Left ventricle myocardium superior (tissue), 1 donor: ENCODE measurements around the gene CCDC74B. TPM values are rescaled to one million over a fixed set of nuclear protein-coding genes. Genes with fewer than 3 reads are reported as not detected.
"Not testable (repeated sequence)": the region's sequence is repeated elsewhere in the genome, so short reads cannot be mapped to it uniquely, and the experiment has no call there.

Experiments
- ATAC-seq: fragments of 200-7000 bp; cut with Tn5 transposase; one replicate; pipeline ENCODE4 v1.9.1; 2020; ENCODE audit warnings: mild to moderate bottlenecking, moderate library complexity
- DNase-seq: peaks from one replicate; pipeline ENCODE4 v3.0.0-alpha.2; 2020
- intact Hi-C: fragments of 100-400 bp; cut with micrococcal nuclease; formaldehyde crosslinking; loops from one replicate; pipeline ENCODE4 v1.11.0; 2022
- long read RNA-seq: library from polyadenylated mRNA; unstranded; transcript quantifications from one replicate; pipeline ENCODE4 v2.0.0, GENCODE V29; 2021
- total RNA-seq: library from RNA; stranded (reverse); fragmentation: NEBNext Ultra II Directional; extraction: Animal tissue kit (Norgen Biotek cat#: 25700); gene quantifications from one replicate; pipeline ENCODE4 v1.2.1, GENCODE V29; 2021
- donor health status: DM: no; HTN: yes; CAD: no; lungs with severe emphysema.

CCDC74B gene
- 0.64 TPM for total RNA-seq
- long read RNA-seq, result 0 reads

GRCh38 chr2:130145006-130145414, at the start of gene CCDC74B:
Gene CCDC74B (minus strand): TSS chr2:130145112. CDS start chr2:130144996, 116 bp downstream.
- intact Hi-C loops, result not testable (repeated sequence)
- peak; percentile 89 for ATAC-seq
- DNase-seq, result peak; percentile 73

DNA sequence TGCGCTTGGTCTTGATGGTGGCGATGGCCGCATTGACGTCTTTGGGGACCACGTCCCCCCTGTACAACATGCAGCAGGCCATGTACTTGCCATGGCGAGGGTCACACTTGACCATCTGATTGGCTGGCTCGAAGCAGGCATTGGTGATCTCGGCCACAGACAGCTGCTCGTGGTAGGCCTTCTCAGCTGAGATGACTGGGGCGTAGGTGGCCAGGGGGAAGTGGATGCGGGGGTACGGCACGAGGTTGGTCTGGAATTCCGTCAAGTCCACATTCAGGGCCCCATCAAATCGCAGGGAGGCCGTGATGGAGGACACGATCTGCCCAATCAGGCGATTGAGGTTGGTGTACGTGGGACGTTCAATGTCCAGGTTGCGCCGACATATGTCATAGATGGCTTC, 48.9 kb upstream of the CCDC74B start:
- intact Hi-C loops, DNase-seq, ATAC-seq: not testable (repeated sequence)

GRCh38 chr2:130192451-130192850, 47.5 kb upstream of the CCDC74B start:
- DNase-seq, ATAC-seq, intact Hi-C loops: not testable (repeated sequence)

DNA sequence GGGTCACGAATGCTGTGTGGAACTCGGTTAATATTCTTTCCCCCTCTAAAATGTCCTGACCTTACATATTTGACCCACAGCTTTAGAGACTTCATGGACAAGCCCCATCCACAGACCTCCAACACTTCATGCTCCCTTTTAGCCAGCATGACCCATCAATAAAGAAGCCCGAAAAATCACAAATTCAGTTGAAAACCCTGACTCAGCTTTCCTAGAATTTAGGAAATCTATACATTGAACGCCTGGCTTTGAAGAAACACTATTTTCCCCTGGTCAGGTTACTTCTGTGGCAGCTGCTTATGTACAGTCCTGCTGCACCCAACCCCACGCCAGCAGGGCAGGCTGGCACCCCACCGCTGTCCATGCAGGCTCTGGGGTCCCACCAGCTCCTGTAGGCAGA, 46.4 kb upstream of the CCDC74B start:
- DNase-seq, intact Hi-C loops, ATAC-seq: not testable (repeated sequence)

DNA sequence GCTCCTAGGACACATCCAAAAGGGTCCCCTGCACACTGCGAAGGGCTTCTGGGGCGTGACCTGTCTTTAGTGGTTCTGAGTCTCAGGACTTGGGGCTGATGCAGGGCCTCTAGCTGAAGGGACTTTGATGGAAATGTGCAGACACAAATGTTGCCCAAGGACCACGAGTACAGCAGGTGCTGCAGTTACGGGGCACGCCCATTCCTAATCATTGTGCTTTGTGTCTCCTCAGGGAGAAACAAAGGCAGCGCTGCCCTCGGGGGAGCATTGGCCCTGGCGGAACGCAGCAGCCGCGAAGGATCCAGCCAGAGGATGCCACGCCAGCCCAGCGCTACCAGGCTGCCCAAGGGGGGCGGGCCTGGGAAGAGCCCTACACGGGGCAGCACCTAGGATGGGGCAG, 45.3 kb upstream of the CCDC74B start:
- ATAC-seq, result no peak
- intact Hi-C loops, result no loop called here
- no peak for DNase-seq

GRCh38 chr2:130188958-130189357, 44.0 kb upstream of the CCDC74B start:
- intact Hi-C loops, result not testable (repeated sequence)

GRCh38 chr2:130187859-130188792, 43.2 kb upstream of the CCDC74B start:
- intact Hi-C loops, DNase-seq, ATAC-seq: not testable (repeated sequence)

More at GRCh38 chr2:130188958-130189357, 44.0 kb upstream of the CCDC74B start:
- ATAC-seq, DNase-seq: not testable (repeated sequence)

GRCh38 chr2:130187268-130187667, 42.4 kb upstream of the CCDC74B start:
- intact Hi-C loops, result no loop called here
- ATAC-seq (no peak), DNase-seq (no peak)

GRCh38 chr2:130186391-130186790, 41.5 kb upstream of the CCDC74B start:
- DNase-seq (no peak), ATAC-seq (no peak)
- intact Hi-C loops, result no loop called here

DNA sequence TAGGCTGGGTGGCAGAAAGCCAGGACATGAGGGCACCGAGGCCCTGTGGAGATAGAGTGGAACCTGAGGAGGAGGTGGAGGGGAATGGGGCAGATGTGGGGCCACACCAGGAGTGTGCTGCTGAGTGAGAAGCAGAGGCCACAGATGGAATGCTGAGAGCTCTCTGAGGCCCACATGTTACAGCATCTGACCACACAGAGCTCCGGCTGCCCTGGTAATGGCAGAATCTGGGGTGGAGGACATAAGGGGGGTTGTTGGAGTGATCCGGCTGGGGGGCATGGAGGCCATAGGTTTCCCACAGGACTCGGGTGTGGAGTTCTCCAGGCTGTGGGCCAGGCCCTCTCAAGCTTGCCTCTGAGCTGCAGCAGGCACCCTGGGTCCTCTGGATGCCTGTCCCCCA, 41.0 kb upstream of the CCDC74B start:
- intact Hi-C loops, result no loop called here
- ATAC-seq (no peak), DNase-seq (peak; percentile 44)

DNA sequence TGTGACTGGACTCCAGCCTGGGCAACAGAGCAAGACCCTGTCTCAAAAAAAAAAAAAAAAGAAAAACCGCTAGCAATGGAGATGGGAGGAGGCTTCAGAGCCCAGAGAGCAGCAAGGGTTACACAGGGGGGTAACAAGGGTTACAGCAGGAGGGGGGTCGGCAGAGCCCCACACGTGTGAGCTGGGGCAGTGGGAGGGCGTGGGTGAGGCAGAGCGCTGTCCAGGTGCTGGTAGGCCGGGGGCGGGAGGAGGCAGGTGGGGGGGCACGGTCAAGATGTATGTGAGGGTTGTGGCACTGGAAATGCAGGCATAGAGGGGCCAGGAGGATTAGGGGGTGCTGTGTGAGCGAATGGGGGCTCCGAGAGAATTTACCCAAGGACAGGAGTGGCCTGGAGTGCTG, 40.5 kb upstream of the CCDC74B start:
- no peak for DNase-seq
- intact Hi-C loops, result no loop called here
- ATAC-seq, result no peak

GRCh38 chr2:130183512-130184373, 38.8 kb upstream of the CCDC74B start:
- DNase-seq (peak; percentile 74), ATAC-seq (no peak)
- intact Hi-C loops, result no loop called here

- DNase-seq, intact Hi-C loops, ATAC-seq: not testable (repeated sequence)
Measured at GRCh38 chr2:130182826-130183511, 38.1 kb upstream of the CCDC74B start.

DNA sequence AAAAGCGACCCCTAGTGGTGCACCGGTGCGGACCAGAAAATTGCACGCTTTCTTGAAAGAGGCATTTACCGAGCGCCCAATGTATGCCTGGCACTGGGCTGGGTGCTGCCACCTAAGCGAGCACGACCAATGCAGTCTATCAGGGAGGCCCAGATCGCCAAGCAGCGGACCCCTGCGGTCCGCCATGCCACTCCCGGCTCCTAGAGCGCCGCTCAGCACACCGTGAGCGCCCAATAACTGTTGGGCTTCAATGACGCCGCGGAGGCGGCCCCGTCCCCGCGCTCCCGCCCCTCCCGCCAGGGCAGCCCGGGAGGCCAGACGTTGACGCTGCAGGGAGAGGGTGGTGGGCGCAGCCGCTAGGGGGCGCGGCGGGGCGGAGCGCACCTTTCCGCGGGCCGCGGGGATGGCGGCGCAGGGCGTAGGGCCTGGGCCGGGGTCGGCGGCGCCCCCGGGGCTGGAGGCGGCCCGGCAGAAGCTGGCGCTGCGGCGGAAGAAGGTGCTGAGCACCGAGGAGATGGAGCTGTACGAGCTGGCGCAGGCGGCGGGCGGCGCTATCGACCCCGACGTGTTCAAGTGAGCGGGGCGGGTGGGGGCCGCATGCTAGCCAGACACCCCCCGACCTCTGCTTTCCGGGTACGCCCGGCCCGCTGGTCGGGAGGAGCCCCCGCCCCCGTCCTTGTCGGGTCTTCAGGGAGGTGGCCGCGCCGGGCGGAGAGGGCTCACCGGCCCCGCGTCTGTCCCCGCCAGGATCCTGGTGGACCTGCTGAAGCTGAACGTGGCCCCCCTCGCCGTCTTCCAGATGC, 37.2 kb upstream of the CCDC74B start, which contains the start of gene MZT2B:
TSS of gene MZT2B (plus strand) at position 383 of the 803 bp plus-strand sequence. CDS start at position 404, 21 bp downstream.
- peak; percentile 91 for ATAC-seq
- peak; percentile 95 for DNase-seq
- intact Hi-C loops, result not testable (repeated sequence)

- DNase-seq, result peak; percentile 99
- peak; percentile 91 for ATAC-seq
- intact Hi-C loops, result no loop called here
Measured at GRCh38 chr2:130181325-130181879, 36.5 kb upstream of the CCDC74B start, which contains the start of gene SMPD4. Gene SMPD4 (minus strand): TSS chr2:130181602. CDS start chr2:130176592, 5,010 bp downstream.

- intact Hi-C loops, ATAC-seq, DNase-seq: not testable (repeated sequence)
Measured at GRCh38 chr2:130180404-130181324, 35.8 kb upstream of the CCDC74B start.

DNA sequence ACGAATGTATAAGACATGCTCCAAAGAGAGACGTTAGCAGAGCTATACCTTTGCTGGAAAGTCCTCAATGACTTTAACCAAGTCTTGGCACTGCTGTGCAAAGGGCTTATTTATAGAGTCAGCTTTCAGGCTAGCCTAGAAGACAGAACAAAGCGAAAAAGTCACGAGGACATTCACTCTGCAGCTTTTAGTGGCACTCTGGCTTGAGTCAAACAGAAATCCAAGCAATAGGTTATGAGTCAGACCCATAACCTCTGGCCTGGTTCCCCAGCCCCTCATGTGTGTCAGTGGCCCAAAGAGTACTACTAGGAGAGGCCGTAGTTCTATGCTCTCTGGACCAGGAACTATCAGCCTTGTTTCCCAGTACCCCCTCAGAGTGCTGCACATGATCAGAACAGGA, 30.0 kb upstream of the CCDC74B start:
- peak; percentile 94 for ATAC-seq
- intact Hi-C loops, DNase-seq: not testable (repeated sequence)
